Measurements from ENCODE around the gene PEX7. TPM values are rescaled to one million over a fixed set of nuclear protein-coding genes. Genes with fewer than 3 reads are reported as not detected.
"Not testable (repeated sequence)": the region's sequence is repeated elsewhere in the genome, so short reads cannot be mapped to it uniquely, and the experiment has no call there.

Gene PEX7
- total RNA-seq, 1 donor from 2014 or later: 5.2 TPM

DNA sequence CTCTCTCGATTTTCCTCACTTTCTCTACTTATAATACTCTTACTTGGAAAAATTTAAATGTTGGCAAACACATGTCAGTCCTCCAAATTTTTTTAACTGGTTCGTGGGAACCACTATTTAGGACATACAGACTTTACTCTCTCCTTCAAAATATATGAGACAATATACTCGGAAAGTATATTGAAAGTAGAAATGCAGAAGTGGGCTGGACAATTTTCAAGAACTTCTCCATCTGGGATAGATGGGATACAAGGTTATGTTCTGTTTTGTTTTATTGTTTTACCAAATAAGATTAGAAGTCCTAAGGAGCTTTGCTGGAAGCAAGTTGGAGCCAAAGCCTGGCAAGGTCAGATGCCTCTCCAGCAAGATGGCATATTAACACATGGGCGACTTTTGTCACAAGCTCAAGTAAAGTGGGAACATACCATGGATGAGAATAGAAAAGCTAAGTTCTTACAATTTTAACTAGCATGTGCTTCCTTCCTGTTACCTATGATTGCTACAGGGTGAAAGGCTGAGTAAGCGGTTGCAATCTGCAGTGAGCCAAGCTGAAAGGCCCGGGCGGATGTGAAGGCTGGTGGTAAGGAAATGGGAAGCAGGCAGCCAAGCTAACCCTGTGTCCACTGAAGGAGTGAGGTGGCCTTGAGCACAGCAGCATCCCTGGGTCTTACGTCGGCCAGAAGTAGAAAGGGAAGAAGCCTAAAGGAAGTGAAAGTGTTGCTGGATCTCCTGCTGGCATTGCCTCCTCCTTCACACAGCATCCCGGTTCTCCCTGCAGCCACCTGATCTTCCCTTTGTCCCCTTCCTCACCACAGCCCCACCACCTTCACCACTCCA, 37.3 kb upstream of the PEX7 start:
- Mint-ChIP-seq H3K4me1 (ENCODE audit: unreplicated experiment) (peaks cover 19% of the 10 kb centered on the region), H3K27me3 (ENCODE audit: unreplicated experiment) (no peaks in the 10 kb centered on the region), H3K4me3 (ENCODE audit: unreplicated experiment) (no peak overlapping the region), H3K9me3 (ENCODE audit: unreplicated experiment) (no peaks in the 10 kb centered on the region), H3K36me3 (ENCODE audit: unreplicated experiment) (no peaks in the 10 kb centered on the region), H3K27ac (ENCODE audit: unreplicated experiment) (no peak overlapping the region)
- TF ChIP-seq, protein P1, sequence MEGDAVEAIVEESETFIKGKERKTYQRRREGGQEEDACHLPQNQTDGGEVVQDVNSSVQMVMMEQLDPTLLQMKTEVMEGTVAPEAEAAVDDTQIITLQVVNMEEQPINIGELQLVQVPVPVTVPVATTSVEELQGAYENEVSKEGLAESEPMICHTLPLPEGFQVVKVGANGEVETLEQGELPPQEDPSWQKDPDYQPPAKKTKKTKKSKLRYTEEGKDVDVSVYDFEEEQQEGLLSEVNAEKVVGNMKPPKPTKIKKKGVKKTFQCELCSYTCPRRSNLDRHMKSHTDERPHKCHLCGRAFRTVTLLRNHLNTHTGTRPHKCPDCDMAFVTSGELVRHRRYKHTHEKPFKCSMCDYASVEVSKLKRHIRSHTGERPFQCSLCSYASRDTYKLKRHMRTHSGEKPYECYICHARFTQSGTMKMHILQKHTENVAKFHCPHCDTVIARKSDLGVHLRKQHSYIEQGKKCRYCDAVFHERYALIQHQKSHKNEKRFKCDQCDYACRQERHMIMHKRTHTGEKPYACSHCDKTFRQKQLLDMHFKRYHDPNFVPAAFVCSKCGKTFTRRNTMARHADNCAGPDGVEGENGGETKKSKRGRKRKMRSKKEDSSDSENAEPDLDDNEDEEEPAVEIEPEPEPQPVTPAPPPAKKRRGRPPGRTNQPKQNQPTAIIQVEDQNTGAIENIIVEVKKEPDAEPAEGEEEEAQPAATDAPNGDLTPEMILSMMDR (IDR thresholded peaks at IDR 0.05): no peak
- no peak for DNase-seq (ENCODE audit: extremely low spot score, unreplicated experiment)

DNA sequence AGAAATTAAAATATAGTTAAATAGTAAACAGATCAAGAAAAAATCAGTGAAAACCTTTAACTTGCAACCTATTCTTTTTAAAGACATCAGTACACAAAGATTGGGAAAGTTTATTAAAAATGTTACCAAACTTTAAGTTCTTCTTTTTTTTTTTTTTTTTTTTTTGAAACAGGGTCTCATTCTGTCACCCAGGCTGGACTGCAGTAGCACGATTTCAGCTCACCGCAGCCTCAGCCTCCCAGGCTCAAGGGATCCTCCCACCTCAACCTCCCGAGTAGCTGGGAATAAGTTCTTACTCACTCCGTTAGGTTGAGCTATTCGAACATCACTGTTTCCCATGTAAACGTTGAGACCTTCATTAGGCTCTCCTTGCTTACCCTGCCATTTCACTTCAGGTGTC, 35.7 kb upstream of the PEX7 start:
- no peaks in the 10 kb centered on the region for H3K36me3 Mint-ChIP-seq (ENCODE audit: unreplicated experiment)
- no peaks in the 10 kb centered on the region for H3K27me3 Mint-ChIP-seq (ENCODE audit: unreplicated experiment)
- no peaks in the 10 kb centered on the region for H3K9me3 Mint-ChIP-seq (ENCODE audit: unreplicated experiment)
- TF ChIP-seq, protein P1 (IDR thresholded peaks at IDR 0.05): no peak
- H3K27ac Mint-ChIP-seq (ENCODE audit: unreplicated experiment): no peak overlapping the region
- H3K4me1 Mint-ChIP-seq (ENCODE audit: unreplicated experiment): peaks cover 25% of the 10 kb centered on the region
- no peak overlapping the region for H3K4me3 Mint-ChIP-seq (ENCODE audit: unreplicated experiment)
- DNase-seq (ENCODE audit: extremely low spot score, unreplicated experiment): no peak

DNA sequence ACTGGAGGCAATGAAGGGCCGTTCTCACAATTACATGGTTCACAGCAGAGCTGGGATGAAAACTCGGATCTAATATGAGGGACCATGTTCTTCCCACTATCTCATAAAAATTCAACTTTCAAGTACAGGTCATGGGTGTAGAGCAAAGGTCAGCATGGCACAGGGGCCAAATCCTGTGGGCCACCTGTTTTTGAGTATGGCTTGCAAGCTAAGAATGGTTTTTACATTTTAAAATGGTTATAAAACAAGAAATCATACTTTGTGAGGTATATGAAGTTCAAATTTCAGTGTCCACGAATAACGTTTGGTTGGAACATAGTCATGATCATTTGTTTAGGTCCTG, 34.7 kb upstream of the PEX7 start:
- Mint-ChIP-seq H3K9me3 (ENCODE audit: unreplicated experiment) (no peaks in the 10 kb centered on the region), H3K4me1 (ENCODE audit: unreplicated experiment) (peaks cover 19% of the 10 kb centered on the region), H3K27me3 (ENCODE audit: unreplicated experiment) (no peaks in the 10 kb centered on the region), H3K27ac (ENCODE audit: unreplicated experiment) (no peak overlapping the region), H3K4me3 (ENCODE audit: unreplicated experiment) (no peak overlapping the region), H3K36me3 (ENCODE audit: unreplicated experiment) (no peaks in the 10 kb centered on the region)
- DNase-seq (ENCODE audit: extremely low spot score, unreplicated experiment): no peak
- TF ChIP-seq, protein P1 (IDR thresholded peaks at IDR 0.05): no peak

DNA sequence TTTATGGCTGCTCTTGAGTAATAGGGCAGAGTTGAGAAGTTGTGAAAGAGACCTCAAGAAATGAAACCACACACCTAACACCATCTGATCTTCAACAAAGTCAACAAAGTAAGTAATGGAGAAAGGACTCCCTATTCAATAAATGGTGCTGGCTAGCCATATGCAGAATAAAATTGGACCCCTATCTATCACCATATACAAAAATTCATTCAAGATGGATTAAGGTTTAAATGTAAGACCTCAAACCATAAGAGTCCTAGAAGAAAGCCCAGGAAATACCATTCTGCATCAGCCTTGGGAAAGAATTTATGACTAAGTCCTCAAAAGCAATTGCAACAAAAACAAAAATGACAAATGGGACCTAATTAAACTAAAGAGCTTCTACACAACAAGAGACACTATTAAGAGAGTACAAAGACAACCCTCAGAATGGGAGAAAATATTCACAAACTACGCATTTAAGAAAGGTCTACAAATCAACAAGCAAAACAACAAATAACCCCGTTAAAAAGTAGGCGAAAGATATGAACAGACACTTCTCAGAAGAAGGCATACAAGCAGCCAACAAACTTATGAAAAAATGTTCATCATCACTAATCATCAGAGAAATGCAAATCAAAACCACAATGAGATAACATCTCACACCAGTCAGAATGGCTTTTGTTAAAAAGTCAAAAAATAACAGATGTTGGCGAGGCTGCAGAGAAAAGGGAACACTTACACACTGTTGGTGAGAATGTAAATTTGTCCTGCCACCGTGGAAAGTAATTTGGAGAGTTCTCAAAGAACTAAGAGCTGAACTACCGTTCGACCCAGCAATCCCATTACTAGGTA, 34.1 kb upstream of the PEX7 start:
- Mint-ChIP-seq H3K27me3 (ENCODE audit: unreplicated experiment) (no peaks in the 10 kb centered on the region), H3K4me1 (ENCODE audit: unreplicated experiment) (peaks cover 21% of the 10 kb centered on the region), H3K9me3 (ENCODE audit: unreplicated experiment) (no peaks in the 10 kb centered on the region), H3K36me3 (ENCODE audit: unreplicated experiment) (no peaks in the 10 kb centered on the region), H3K4me3 (ENCODE audit: unreplicated experiment) (no peak overlapping the region), H3K27ac (ENCODE audit: unreplicated experiment) (no peak overlapping the region)
- TF ChIP-seq, protein P1 (IDR thresholded peaks at IDR 0.05): no peak
- DNase-seq (ENCODE audit: extremely low spot score, unreplicated experiment): no peak

DNA sequence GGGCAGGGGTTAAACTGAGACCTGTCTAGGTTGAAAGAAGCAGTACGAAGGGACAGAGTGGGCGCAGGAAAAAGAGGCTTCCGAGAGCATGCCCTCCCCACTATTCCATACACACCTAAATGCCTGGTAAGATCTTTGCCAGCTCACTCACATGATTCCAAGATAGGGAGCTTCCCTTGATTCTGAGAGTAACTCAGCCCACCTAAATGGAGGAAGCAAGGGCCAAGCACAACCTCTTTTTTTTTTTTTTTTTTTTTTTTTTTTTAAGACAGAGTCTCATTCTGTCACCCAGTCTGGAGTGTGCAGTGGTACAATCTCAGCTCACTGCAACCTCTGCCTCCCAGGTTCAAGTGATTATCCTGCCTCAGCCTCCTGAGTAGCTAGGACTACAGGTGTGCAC, 33.0 kb upstream of the PEX7 start:
- not testable (repeated sequence) for H3K4me3 Mint-ChIP-seq (ENCODE audit: unreplicated experiment); H3K9me3 Mint-ChIP-seq (ENCODE audit: unreplicated experiment); DNase-seq (ENCODE audit: extremely low spot score, unreplicated experiment); H3K36me3 Mint-ChIP-seq (ENCODE audit: unreplicated experiment); H3K27ac Mint-ChIP-seq (ENCODE audit: unreplicated experiment); H3K27me3 Mint-ChIP-seq (ENCODE audit: unreplicated experiment)
- H3K4me1 Mint-ChIP-seq (ENCODE audit: unreplicated experiment): peaks cover 23% of the 10 kb centered on the region

Data from osteocyte (in vitro differentiated cells).